HG03196 (cell line): ENCODE measurements around the gene TRAK2.
"Not testable (repeated sequence)": the region's sequence is repeated elsewhere in the genome, so short reads cannot be mapped to it uniquely, and the experiment has no call there.

Experiments used
- ATAC-seq: cut with Tn5 transposase; IDR thresholded peaks from one replicate; pipeline ENCODE4 v1.9.1; 2021; ENCODE audit not compliant: unreplicated experiment

The TRAK2 gene

GRCh38 chr2:201419057-201419635 lies 32.1 kb downstream of the TRAK2 start:
- ATAC-seq: no peak

GRCh38 chr2:201415149-201415548 lies 36.1 kb downstream of the TRAK2 start:
- ATAC-seq: no peak

- peak; percentile 65 for ATAC-seq
Observed at GRCh38 chr2:201414099-201415023, 36.9 kb downstream of the TRAK2 start.

GRCh38 chr2:201413552-201413951 lies 37.7 kb downstream of the TRAK2 start:
- no peak for ATAC-seq

- ATAC-seq: no peak
Observed at GRCh38 chr2:201413143-201413542, 38.1 kb downstream of the TRAK2 start.

- ATAC-seq: no peak
Observed at GRCh38 chr2:201411421-201411820, 39.8 kb downstream of the TRAK2 start.

- no peak for ATAC-seq
Observed at GRCh38 chr2:201408931-201409330, 42.3 kb downstream of the TRAK2 start.

GRCh38 chr2:201407265-201407664 lies 44.0 kb downstream of the TRAK2 start:
- ATAC-seq: no peak

GRCh38 chr2:201406077-201406662 lies 45.1 kb downstream of the TRAK2 start:
- no peak for ATAC-seq

GRCh38 chr2:201404699-201405280 lies 46.5 kb downstream of the TRAK2 start:
- no peak for ATAC-seq

GRCh38 chr2:201403880-201404279 lies 47.4 kb downstream of the TRAK2 start:
- no peak for ATAC-seq

- no peak for ATAC-seq
Observed at GRCh38 chr2:201402651-201403562, 48.4 kb downstream of the TRAK2 start.

- no peak for ATAC-seq
Observed at GRCh38 chr2:201401815-201402214, 49.4 kb downstream of the TRAK2 start.

- no peak for ATAC-seq
Observed at GRCh38 chr2:201396595-201396994, 54.7 kb downstream of the TRAK2 start.

- ATAC-seq: no peak
Observed at GRCh38 chr2:201383136-201383535, 68.1 kb downstream of the TRAK2 start.

GRCh38 chr2:201378496-201379397 lies 72.5 kb downstream of the TRAK2 start:
- no peak for ATAC-seq

- ATAC-seq: no peak
Observed at GRCh38 chr2:201377218-201377617, 74.0 kb downstream of the TRAK2 start.

GRCh38 chr2:201369775-201370174 lies 81.5 kb downstream of the TRAK2 start:
- no peak for ATAC-seq

GRCh38 chr2:201369318-201369717 lies 81.9 kb downstream of the TRAK2 start:
- ATAC-seq: not testable (repeated sequence)

- no peak for ATAC-seq
Observed at GRCh38 chr2:201366146-201366545, 85.1 kb downstream of the TRAK2 start.
